ENCODE measurements around the gene TTYH1. TPM values are rescaled to one million over a fixed set of nuclear protein-coding genes. Genes with fewer than 3 reads are reported as not detected.

TTYH1 gene
- total RNA-seq, 1 donor from 2014 or later: 10.4 TPM

GRCh38 chr19:54391589-54392061 is 23.6 kb upstream of the TTYH1 start:
- Mint-ChIP-seq H3K9me3 (ENCODE audit: unreplicated experiment) (no peaks in the 10 kb centered on the region), H3K4me3 (ENCODE audit: unreplicated experiment) (no peak overlapping the region), H3K27ac (ENCODE audit: unreplicated experiment) (no peak overlapping the region), H3K27me3 (ENCODE audit: unreplicated experiment) (peaks cover 2% of the 10 kb centered on the region), H3K36me3 (ENCODE audit: low read depth, unreplicated experiment) (no peaks in the 10 kb centered on the region), H3K4me1 (ENCODE audit: unreplicated experiment) (peaks cover 4% of the 10 kb centered on the region)
- no peak for DNase-seq (ENCODE audit: low spot score)
- TF ChIP-seq CTCF (IDR thresholded peaks at IDR 0.05; ENCODE audit: unreplicated experiment): no peak

GRCh38 chr19:54392105-54392504 is 23.2 kb upstream of the TTYH1 start:
- DNase-seq (ENCODE audit: low spot score): no peak
- no peak overlapping the region for H3K27ac Mint-ChIP-seq (ENCODE audit: unreplicated experiment)
- no peak for TF ChIP-seq CTCF (IDR thresholded peaks at IDR 0.05; ENCODE audit: unreplicated experiment)
- H3K4me1 Mint-ChIP-seq (ENCODE audit: unreplicated experiment): peaks cover 4% of the 10 kb centered on the region
- H3K9me3 Mint-ChIP-seq (ENCODE audit: unreplicated experiment): no peaks in the 10 kb centered on the region
- H3K27me3 Mint-ChIP-seq (ENCODE audit: unreplicated experiment): peaks cover 2% of the 10 kb centered on the region
- H3K4me3 Mint-ChIP-seq (ENCODE audit: unreplicated experiment): no peak overlapping the region
- no peaks in the 10 kb centered on the region for H3K36me3 Mint-ChIP-seq (ENCODE audit: low read depth, unreplicated experiment)

- no peak overlapping the region for H3K4me3 Mint-ChIP-seq (ENCODE audit: unreplicated experiment)
- no peak for TF ChIP-seq CTCF (IDR thresholded peaks at IDR 0.05; ENCODE audit: unreplicated experiment)
- no peak for DNase-seq (ENCODE audit: low spot score)
- no peak overlapping the region for H3K27ac Mint-ChIP-seq (ENCODE audit: unreplicated experiment)
- peaks cover 4% of the 10 kb centered on the region for H3K4me1 Mint-ChIP-seq (ENCODE audit: unreplicated experiment)
- H3K9me3 Mint-ChIP-seq (ENCODE audit: unreplicated experiment): no peaks in the 10 kb centered on the region
- H3K36me3 Mint-ChIP-seq (ENCODE audit: low read depth, unreplicated experiment): no peaks in the 10 kb centered on the region
- H3K27me3 Mint-ChIP-seq (ENCODE audit: unreplicated experiment): peaks cover 1% of the 10 kb centered on the region
Measured at GRCh38 chr19:54393381-54393780, 21.9 kb upstream of the TTYH1 start.

- no peaks in the 10 kb centered on the region for H3K9me3 Mint-ChIP-seq (ENCODE audit: unreplicated experiment)
- no peaks in the 10 kb centered on the region for H3K36me3 Mint-ChIP-seq (ENCODE audit: low read depth, unreplicated experiment)
- H3K4me3 Mint-ChIP-seq (ENCODE audit: unreplicated experiment): no peak overlapping the region
- TF ChIP-seq CTCF (IDR thresholded peaks at IDR 0.05; ENCODE audit: unreplicated experiment): no peak
- no peak for DNase-seq (ENCODE audit: low spot score)
- peaks cover 4% of the 10 kb centered on the region for H3K4me1 Mint-ChIP-seq (ENCODE audit: unreplicated experiment)
- H3K27ac Mint-ChIP-seq (ENCODE audit: unreplicated experiment): no peak overlapping the region
- H3K27me3 Mint-ChIP-seq (ENCODE audit: unreplicated experiment): no peaks in the 10 kb centered on the region
Measured at GRCh38 chr19:54395685-54396084, 19.6 kb upstream of the TTYH1 start.

GRCh38 chr19:54399189-54399588 is 16.1 kb upstream of the TTYH1 start:
- no peaks in the 10 kb centered on the region for H3K9me3 Mint-ChIP-seq (ENCODE audit: unreplicated experiment)
- no peak for TF ChIP-seq CTCF (IDR thresholded peaks at IDR 0.05; ENCODE audit: unreplicated experiment)
- no peaks in the 10 kb centered on the region for H3K36me3 Mint-ChIP-seq (ENCODE audit: low read depth, unreplicated experiment)
- no peak overlapping the region for H3K4me3 Mint-ChIP-seq (ENCODE audit: unreplicated experiment)
- H3K27me3 Mint-ChIP-seq (ENCODE audit: unreplicated experiment): no peaks in the 10 kb centered on the region
- DNase-seq (ENCODE audit: low spot score): no peak
- H3K4me1 Mint-ChIP-seq (ENCODE audit: unreplicated experiment): peaks cover 3% of the 10 kb centered on the region
- no peak overlapping the region for H3K27ac Mint-ChIP-seq (ENCODE audit: unreplicated experiment)

All from endothelial cell (in vitro differentiated cells).